Epithelial cell of proximal tubule (primary cell): Measurements from ENCODE around the gene CENPE. TPM values are rescaled to one million over a fixed set of nuclear protein-coding genes. Genes with fewer than 3 reads are reported as not detected.
"Not testable (repeated sequence)": the region's sequence is repeated elsewhere in the genome, so short reads cannot be mapped to it uniquely, and the experiment has no call there.

Experiments
- DNase-seq: peaks from one replicate; pipeline ENCODE4 v3.0.0-alpha.2; 2011; ENCODE audit warnings: low read depth
- H3K4me3 ChIP-seq: 2 replicates; pipeline ENCODE4 v1.5.1; 2011; ENCODE audit warnings: low read depth, mild to moderate bottlenecking, low read length
- total RNA-seq: library from RNA; depleted of rRNA; stranded (reverse); fragments of >200 nt; gene quantifications from 2 replicates; pipeline ENCODE4 v1.2.3, GENCODE V29; 2015
- TF ChIP-seq, protein P1 (sequence below): conservative IDR thresholded peaks from 2 replicates; pipeline ENCODE4 v1.5.1; 2012; ENCODE audit warnings: low read depth, mild to moderate bottlenecking, low read length

CENPE gene, protein sequence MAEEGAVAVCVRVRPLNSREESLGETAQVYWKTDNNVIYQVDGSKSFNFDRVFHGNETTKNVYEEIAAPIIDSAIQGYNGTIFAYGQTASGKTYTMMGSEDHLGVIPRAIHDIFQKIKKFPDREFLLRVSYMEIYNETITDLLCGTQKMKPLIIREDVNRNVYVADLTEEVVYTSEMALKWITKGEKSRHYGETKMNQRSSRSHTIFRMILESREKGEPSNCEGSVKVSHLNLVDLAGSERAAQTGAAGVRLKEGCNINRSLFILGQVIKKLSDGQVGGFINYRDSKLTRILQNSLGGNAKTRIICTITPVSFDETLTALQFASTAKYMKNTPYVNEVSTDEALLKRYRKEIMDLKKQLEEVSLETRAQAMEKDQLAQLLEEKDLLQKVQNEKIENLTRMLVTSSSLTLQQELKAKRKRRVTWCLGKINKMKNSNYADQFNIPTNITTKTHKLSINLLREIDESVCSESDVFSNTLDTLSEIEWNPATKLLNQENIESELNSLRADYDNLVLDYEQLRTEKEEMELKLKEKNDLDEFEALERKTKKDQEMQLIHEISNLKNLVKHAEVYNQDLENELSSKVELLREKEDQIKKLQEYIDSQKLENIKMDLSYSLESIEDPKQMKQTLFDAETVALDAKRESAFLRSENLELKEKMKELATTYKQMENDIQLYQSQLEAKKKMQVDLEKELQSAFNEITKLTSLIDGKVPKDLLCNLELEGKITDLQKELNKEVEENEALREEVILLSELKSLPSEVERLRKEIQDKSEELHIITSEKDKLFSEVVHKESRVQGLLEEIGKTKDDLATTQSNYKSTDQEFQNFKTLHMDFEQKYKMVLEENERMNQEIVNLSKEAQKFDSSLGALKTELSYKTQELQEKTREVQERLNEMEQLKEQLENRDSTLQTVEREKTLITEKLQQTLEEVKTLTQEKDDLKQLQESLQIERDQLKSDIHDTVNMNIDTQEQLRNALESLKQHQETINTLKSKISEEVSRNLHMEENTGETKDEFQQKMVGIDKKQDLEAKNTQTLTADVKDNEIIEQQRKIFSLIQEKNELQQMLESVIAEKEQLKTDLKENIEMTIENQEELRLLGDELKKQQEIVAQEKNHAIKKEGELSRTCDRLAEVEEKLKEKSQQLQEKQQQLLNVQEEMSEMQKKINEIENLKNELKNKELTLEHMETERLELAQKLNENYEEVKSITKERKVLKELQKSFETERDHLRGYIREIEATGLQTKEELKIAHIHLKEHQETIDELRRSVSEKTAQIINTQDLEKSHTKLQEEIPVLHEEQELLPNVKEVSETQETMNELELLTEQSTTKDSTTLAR (N-terminal part only)
- total RNA-seq: 23.4 and 24.3 TPM in 2 replicates

DNA sequence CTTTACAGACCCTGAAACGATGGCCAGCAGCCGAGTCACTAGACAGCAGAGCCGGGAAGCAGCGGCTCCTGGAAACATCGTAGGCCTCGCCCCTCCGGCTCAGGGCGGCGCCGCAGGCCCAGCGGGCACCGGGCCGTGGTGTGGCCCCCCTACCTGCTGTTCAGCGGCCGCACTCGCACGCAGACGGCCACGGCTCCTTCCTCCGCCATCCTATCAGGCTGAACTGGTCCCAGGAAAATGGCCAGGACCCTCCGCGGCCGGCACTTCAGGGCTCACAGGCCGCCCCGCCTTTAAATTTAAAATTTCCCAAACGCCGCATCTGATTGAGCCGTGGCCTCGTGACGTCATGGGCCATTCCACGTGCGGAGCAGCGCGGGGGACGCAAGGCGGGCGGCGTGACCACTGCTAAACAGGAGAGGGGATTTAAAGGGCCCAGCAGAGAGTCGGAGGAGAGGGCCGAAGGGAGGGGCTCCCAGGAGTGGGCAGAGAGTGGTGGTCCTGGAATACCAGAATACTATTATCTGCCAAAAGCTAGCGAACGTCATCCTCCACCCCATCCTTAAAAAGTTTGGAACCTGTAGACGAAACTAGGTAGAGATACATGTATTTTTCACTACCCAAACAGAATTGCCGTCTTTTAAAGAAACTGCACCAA, at the start of gene CENPE:
Gene CENPE, minus strand, starts transcription at position 233 of the 655 bp plus-strand sequence. Its CDS starts 24 bp downstream, at position 209.
- H3K4me3 ChIP-seq: peak within 1 kb of the TSS; percentile 64
- TF ChIP-seq, protein P1, sequence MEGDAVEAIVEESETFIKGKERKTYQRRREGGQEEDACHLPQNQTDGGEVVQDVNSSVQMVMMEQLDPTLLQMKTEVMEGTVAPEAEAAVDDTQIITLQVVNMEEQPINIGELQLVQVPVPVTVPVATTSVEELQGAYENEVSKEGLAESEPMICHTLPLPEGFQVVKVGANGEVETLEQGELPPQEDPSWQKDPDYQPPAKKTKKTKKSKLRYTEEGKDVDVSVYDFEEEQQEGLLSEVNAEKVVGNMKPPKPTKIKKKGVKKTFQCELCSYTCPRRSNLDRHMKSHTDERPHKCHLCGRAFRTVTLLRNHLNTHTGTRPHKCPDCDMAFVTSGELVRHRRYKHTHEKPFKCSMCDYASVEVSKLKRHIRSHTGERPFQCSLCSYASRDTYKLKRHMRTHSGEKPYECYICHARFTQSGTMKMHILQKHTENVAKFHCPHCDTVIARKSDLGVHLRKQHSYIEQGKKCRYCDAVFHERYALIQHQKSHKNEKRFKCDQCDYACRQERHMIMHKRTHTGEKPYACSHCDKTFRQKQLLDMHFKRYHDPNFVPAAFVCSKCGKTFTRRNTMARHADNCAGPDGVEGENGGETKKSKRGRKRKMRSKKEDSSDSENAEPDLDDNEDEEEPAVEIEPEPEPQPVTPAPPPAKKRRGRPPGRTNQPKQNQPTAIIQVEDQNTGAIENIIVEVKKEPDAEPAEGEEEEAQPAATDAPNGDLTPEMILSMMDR: no peak
- DNase-seq: peak; percentile 33

DNA sequence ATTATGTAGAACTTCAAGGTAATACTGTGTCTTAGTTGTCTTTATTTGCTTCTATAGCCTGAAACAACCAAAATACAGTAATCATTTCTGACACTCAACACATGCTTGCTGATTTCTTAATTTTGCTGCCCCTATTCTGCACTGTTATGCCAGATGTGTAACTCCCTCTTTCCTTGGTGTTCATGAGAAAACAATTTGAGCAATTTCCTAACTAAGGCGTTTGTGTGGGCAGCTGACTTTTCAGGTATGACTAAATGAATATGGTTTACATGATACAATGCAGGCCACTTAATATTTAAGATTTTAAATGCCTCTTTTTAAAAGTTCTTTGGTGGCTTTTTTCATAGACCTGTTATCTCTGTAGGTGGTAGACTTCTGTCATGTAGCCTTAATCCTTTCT, 46.1 kb upstream of the CENPE start:
- TF ChIP-seq, protein P1: no peak
- H3K4me3 ChIP-seq: no peak overlapping the region
- DNase-seq: no peak

DNA sequence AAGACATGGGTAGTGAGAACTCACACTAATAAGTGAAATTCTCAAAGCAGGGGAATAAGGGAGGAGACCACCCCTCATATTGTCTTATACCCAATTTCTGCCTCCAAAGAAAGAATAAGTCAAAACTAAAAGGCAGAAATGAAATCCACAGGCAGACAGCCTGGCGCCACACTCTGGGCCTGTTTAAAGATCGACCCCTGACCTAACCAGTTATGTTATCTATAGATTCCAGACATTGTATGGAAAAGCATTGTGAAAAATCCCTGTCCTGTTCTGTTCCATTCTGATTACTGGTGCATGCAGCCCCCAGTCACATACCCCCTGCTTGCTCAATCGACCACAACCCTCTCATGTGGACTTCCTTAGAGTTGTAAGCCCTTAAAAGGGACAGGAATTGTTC, 32.8 kb upstream of the CENPE start:
- not testable (repeated sequence) for H3K4me3 ChIP-seq, DNase-seq

DNA sequence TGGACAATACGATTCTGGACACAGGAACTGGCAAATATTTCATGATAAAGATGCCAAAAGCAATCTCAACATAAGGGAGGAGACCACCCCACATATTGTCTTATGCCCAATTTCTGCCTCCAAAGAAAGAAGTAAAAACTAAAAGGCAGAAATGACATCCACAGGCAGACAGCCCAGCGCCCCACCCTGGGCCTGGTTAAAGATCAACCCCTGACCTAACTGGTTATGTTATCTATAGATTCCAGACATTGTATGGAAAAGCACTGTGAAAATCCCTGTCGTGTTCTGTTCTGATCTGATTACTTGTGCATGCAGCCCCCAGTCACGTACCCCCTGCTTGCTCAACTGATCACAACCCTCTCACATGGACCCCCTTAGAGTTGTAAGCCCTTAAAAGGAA, 25.4 kb upstream of the CENPE start:
- not testable (repeated sequence) for DNase-seq

DNA sequence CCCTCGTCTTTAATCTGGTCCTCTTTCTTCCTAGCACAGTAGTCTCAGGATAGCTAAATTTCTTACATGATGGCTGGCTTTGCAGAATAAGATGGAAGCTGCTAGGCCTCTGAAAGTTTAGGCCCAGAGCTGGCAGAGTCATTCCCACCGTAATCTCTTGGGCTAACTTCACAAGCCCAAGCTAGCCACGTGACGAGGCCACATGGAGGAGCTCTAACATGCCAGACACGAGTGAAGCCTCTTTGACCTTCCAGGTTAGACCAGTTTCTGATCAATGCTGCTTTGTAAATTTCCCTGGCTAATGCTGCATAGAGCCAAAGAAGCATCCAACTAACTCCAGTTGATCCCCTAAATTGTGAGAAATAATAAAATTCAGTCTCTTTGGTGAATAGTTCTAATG, 9.5 kb upstream of the CENPE start:
- TF ChIP-seq, protein P1: peak; percentile 21
- DNase-seq: no peak

More for the DNA sequence above, 25.4 kb upstream of the CENPE start:
- not testable (repeated sequence) for H3K4me3 ChIP-seq

DNA sequence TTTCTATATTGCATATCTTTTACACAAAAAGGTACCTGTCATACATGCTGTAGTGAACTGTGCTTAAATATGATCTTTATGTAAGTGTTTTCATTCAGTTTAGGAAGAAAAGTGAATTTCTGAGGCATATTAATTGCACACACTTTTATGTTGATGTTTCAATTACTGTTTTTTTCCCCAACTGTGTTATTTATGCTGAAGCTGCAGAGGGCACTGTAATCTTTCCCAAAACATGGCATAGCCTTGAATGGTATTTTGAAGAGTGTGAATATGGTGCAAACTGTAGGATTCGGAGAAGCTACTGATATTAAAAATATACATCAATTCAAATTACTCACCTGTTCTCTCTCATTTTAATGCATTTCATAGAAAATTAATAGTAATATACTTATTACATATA, 6.0 kb upstream of the CENPE start:
- no peak overlapping the region for H3K4me3 ChIP-seq
- no peak for DNase-seq
- TF ChIP-seq, protein P1: peak; percentile 56

More for the DNA sequence above, 9.5 kb upstream of the CENPE start:
- H3K4me3 ChIP-seq: no peak overlapping the region

DNA sequence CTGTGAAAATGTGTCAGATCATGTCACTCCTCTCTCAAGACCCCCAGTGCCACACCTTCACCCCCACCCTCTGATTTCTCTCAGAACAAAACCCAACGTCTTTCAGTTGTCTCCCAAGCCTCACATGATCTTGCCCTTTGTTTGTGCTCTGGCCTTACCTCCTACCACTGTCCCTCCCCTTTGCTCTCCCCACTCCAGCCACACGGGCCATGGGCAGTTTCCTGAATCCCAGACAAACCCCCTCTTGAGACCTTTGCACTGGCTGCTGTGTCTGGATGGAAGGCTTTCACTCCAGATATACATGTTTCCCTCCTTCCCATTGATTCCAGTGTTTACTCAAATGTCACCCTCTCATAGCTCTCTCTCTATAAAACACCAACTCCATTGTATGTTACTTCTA, 3.6 kb upstream of the CENPE start:
- DNase-seq: no peak
- TF ChIP-seq, protein P1: no peak
- H3K4me3 ChIP-seq: no peak overlapping the region
